RWPE1 (cell line): Measurements from ENCODE around the gene KIAA0040.

ENCODE experiments used
- CTCF ChIA-PET: fragments of 350-600 bp; sonication (Branson Sonifier 250); formaldehyde crosslinking; extraction: SDS; loops from one replicate; lab custom pipeline; 2021; lab: Yijun Ruan, JAX
- POLR2A ChIA-PET: fragments of 400-600 bp; formaldehyde crosslinking; extraction: SDS; loops from one replicate; lab custom pipeline; 2020; ENCODE audit warnings: antibody characterized with exemption; ENCODE audit not compliant: low non-redundant PET; lab: Yijun Ruan, JAX
- DNase-seq: peaks from one replicate; pipeline ENCODE4 v3.0.0; 2012; ENCODE audit warnings: low spot score
- H3K27ac ChIP-seq: fragments of 450-650 bp; 2 replicates; pipeline ENCODE4 v1.5.1; 2017
- CTCF ChIP-seq: fragments of 450-650 bp; conservative IDR thresholded peaks from 2 replicates; pipeline ENCODE4 v1.5.1; 2017; ENCODE audit warnings: low read depth, mild to moderate bottlenecking

The KIAA0040 gene

GRCh38 chr1:175163702-175164101 lies 28.9 kb downstream of the KIAA0040 start:
- no peak overlapping the region for H3K27ac ChIP-seq
- POLR2A ChIA-PET: interaction anchor here (0.6 kb wide), 1 partner anchor 152 kb away, joined by 5 read pairs; no protein-coding TSS in a partner anchor
- TF ChIP-seq CTCF: no peak
- CTCF ChIA-PET: interaction anchor here (0.7 kb wide), 1 partner anchor 40 kb away, joined by 3 read pairs; no protein-coding TSS in a partner anchor
- no peak for DNase-seq

DNA sequence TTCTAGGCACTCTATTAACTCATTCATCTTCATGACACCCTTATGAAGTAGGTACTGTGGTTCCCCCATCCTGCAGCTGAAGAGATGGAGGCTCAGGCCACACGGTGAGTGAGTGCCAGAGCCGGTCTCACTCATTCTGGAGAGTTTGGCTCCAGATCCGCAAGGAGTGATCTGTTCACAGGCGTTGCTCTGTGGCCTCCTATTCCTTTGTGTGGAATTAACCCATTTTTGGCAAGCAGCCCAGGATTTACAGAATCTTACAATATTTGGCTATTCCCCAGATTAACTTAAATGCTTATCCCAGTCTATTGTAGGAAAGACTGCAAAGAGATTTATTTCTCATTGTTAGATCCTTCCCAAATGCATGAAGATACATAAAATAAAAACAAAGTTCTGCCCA lies 29.6 kb downstream of the KIAA0040 start:
- no peak for DNase-seq
- CTCF ChIA-PET: no interaction called here
- no peak for TF ChIP-seq CTCF
- POLR2A ChIA-PET: interaction anchor here (0.6 kb wide), 1 partner anchor 152 kb away, joined by 5 read pairs; no protein-coding TSS in a partner anchor
- H3K27ac ChIP-seq: no peak overlapping the region

DNA sequence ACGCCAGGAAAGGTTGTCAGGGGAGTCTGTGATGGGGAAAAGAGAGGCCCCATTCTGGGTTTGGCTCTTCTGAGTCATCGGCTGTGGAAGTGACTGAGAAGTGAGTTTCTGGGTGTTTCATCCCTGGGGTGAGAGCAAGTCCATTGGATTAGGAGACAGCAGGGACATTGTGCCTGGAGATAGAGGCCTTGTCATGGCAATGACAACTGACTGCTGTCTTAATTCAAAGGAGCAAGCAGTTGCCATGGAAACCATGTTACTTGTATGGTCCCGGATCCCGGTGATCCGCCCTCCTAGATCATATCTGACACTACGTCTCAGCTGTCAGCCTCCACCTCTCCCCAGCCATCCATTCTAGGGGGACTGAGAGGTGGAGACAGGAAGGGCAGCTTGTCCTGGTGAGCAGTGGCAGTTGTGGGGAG lies 34.4 kb downstream of the KIAA0040 start:
- H3K27ac ChIP-seq: no peak overlapping the region
- no peak for TF ChIP-seq CTCF
- ChIA-PET CTCF (no interaction called here), POLR2A (no interaction called here)
- peak; percentile 34 for DNase-seq

DNA sequence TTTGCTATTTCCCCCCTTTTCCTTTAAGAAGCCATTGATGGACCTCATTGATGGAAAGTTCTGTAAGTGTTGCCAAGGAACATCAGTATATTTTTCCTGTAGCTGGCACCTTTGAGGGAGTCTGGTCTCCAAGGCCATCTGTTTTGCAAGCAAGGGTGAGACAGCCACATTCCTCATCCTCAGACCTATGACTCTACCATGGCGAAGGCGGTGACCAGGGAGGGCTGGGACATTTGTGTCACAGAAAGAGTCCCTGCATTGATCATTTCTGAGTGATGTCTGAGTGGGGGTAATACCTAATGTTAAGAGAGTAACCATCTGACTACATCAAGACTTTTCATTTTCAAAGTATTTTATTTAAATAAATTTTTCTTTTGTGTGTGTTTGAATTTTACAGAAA lies 35.4 kb downstream of the KIAA0040 start:
- POLR2A ChIA-PET: no interaction called here
- DNase-seq: no peak

DNA sequence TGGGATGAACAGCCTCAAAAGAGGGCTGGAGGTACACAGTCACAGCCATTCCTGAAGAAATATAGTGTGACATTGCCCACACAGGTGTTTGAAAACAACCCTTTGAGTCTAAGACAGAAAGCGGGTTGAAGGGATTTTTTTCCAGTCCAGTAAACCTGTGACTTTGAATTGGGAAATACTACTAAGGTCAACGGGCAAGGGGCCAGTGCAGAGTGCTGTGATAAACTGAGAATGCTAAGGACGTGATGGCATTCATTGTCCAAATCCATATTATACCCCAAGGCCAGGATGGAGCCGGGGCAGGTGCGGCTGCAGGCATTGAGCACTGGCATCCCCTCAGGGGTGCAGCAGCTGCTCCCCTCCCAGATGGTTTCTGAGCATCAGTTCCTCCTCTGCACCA lies 36.6 kb downstream of the KIAA0040 start:
- DNase-seq: no peak
- TF ChIP-seq CTCF: no peak
- CTCF ChIA-PET: interaction anchor here (0.5 to 1.8 kb wide), 7 partner anchors 16 to 621 kb away, joined by 3 to 39 read pairs (median 4); no protein-coding TSS in a partner anchor
- POLR2A ChIA-PET: no interaction called here
- no peak overlapping the region for H3K27ac ChIP-seq

More for the DNA sequence above, 35.4 kb downstream of the KIAA0040 start:
- TF ChIP-seq CTCF: no peak
- CTCF ChIA-PET: interaction anchor here (0.6 kb wide), 1 partner anchor 65 kb away, joined by 5 read pairs; no protein-coding TSS in a partner anchor
- H3K27ac ChIP-seq: no peak overlapping the region

- no peak for TF ChIP-seq CTCF
- no peak overlapping the region for H3K27ac ChIP-seq
Measured at GRCh38 chr1:175155473-175155856, 37.1 kb downstream of the KIAA0040 start.

More at GRCh38 chr1:175155473-175155856, 37.1 kb downstream of the KIAA0040 start:
- ChIA-PET POLR2A (interaction anchor here (1.1 kb wide), 1 partner anchor 14 kb away, joined by 3 read pairs; no protein-coding TSS in a partner anchor), CTCF (interaction anchor here (0.5 to 1.8 kb wide), 12 partner anchors 10 to 885 kb away, joined by 3 to 39 read pairs (median 4); no protein-coding TSS in a partner anchor)
- no peak for DNase-seq
